Astrocyte (in vitro differentiated cells and primary cell): ENCODE results near the gene SMIM36. TPM values are rescaled to one million over a fixed set of nuclear protein-coding genes. Genes with fewer than 3 reads are reported as not detected.

Source experiments
- DNase-seq: peaks from one replicate; pipeline ENCODE4 v3.0.0-alpha.2; 2010; ENCODE audit warnings: low read depth
- FAIRE-seq: peaks from 2 replicates; lab custom pipeline; 2011; peaks lifted over from hg19 to GRCh38; lab: Jason Lieb, UNC
- H2AFZ ChIP-seq: 2 replicates; pipeline ENCODE4 v1.6.0; 2012; ENCODE audit warnings: low read depth, low read length, inconsistent platforms
- H3K27ac ChIP-seq: 2 replicates; pipeline ENCODE4 v1.5.1; 2011; ENCODE audit warnings: low read depth, low read length, inconsistent platforms
- H3K27me3 ChIP-seq: 2 replicates; pipeline ENCODE4 v1.6.0; 2011; ENCODE audit warnings: low read length, inconsistent platforms; ENCODE audit not compliant: insufficient read depth
- H3K36me3 ChIP-seq: 2 replicates; pipeline ENCODE4 v1.5.1; 2011; ENCODE audit warnings: low read length, inconsistent platforms; ENCODE audit not compliant: insufficient read depth
- H3K4me1 ChIP-seq: 2 replicates; pipeline ENCODE4 v1.5.1; 2011; ENCODE audit warnings: low read length, inconsistent platforms; ENCODE audit not compliant: insufficient read depth
- H3K4me2 ChIP-seq: 2 replicates; pipeline ENCODE4 v1.6.0; 2012; ENCODE audit warnings: low read length, inconsistent platforms
- H3K4me3 ChIP-seq: 2 replicates; pipeline ENCODE4 v1.5.1; 2011; ENCODE audit warnings: low read depth, mild to moderate bottlenecking, low read length, inconsistent platforms; ENCODE audit not compliant: insufficient read depth
- H3K79me2 ChIP-seq: 2 replicates; pipeline ENCODE4 v1.6.0; 2012; ENCODE audit warnings: mild to moderate bottlenecking, low read length, inconsistent platforms; ENCODE audit not compliant: insufficient read depth
- H3K9ac ChIP-seq: 2 replicates; pipeline ENCODE4 v1.6.0; 2012; ENCODE audit warnings: mild to moderate bottlenecking, low read length, inconsistent platforms
- H3K9me3 ChIP-seq: 2 replicates; pipeline ENCODE4 v1.5.1; 2012; ENCODE audit warnings: low read depth, mild to moderate bottlenecking, low read length, inconsistent platforms; ENCODE audit not compliant: insufficient read depth
- H4K20me1 ChIP-seq: 2 replicates; pipeline ENCODE4 v1.6.0; 2012; ENCODE audit warnings: low read length, inconsistent platforms; ENCODE audit not compliant: insufficient read depth
- H3K27ac Mint-ChIP-seq: one replicate; pipeline ENCODE4 v1.8.0; 2021; ENCODE audit warnings: mild to moderate bottlenecking, mixed read lengths; ENCODE audit not compliant: unreplicated experiment
- H3K27me3 Mint-ChIP-seq: one replicate; pipeline ENCODE4 v1.8.0; 2021; ENCODE audit warnings: low read depth, mixed read lengths; ENCODE audit not compliant: unreplicated experiment
- H3K36me3 Mint-ChIP-seq: one replicate; pipeline ENCODE4 v1.8.0; 2021; ENCODE audit warnings: low read depth, mixed read lengths; ENCODE audit not compliant: unreplicated experiment
- H3K4me1 Mint-ChIP-seq: one replicate; pipeline ENCODE4 v1.8.0; 2021; ENCODE audit warnings: low read depth, mixed read lengths; ENCODE audit not compliant: unreplicated experiment
- H3K4me3 Mint-ChIP-seq: one replicate; pipeline ENCODE4 v1.8.0; 2021; ENCODE audit warnings: mild to moderate bottlenecking, moderate library complexity, mixed read lengths; ENCODE audit not compliant: unreplicated experiment
- H3K9me3 Mint-ChIP-seq: one replicate; pipeline ENCODE4 v1.8.0; 2021; ENCODE audit warnings: mild to moderate bottlenecking, mixed read lengths; ENCODE audit not compliant: unreplicated experiment
- CTCF ChIP-seq: IDR thresholded peaks from 2 replicates; pipeline ENCODE4 v1.5.1; 2011; ENCODE audit warnings: low read depth, mild to moderate bottlenecking, inconsistent platforms, low read length, moderate library complexity; ENCODE audit not compliant: insufficient read depth
- EZH2 ChIP-seq: IDR thresholded peaks from 2 replicates; pipeline ENCODE4 v1.6.1; 2012; ENCODE audit warnings: mild to moderate bottlenecking, low read length, inconsistent platforms; ENCODE audit not compliant: insufficient read depth
- total RNA-seq: library from RNA; stranded (reverse); gene quantifications from 2 replicates; pipeline ENCODE4 v1.2.1, GENCODE V29; 2021

SMIM36 gene
- total RNA-seq, 1 donor from 2014 or later, result not detected

DNA sequence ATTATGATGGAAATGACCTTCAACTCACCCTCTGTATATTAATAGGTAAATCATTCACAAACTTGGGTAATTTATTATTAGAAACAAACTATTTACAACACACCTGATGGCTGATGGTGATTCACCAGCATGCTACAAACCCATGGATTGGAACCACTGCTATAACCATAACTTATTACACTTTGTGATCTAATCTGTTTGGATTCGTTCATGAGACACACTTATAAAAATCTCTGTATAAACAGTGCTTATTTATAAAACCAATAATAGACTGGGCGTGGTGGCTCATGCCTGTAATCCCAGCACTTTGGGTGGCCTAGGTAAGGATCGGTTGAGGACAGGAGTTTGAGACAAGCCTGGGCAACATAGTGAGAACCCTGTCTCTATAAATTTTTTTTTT is 16.0 kb downstream of the SMIM36 start:
- H3K4me1 Mint-ChIP-seq, result no peaks in the 10 kb centered on the region
- no peaks in the 10 kb centered on the region for H3K9me3 Mint-ChIP-seq
- H3K27me3 Mint-ChIP-seq, result peaks cover 3% of the 10 kb centered on the region
- Histone ChIP-seq H2AFZ (no peak overlapping the region), H4K20me1 (no peaks in the 10 kb centered on the region), H3K27me3 (peaks cover 2% of the 10 kb centered on the region), H3K79me2 (no peaks in the 10 kb centered on the region), H3K9me3 (no peaks in the 10 kb centered on the region), H3K27ac (no peak overlapping the region), H3K4me2 (no peak overlapping the region), H3K36me3 (no peaks in the 10 kb centered on the region), H3K4me1 (no peaks in the 10 kb centered on the region), H3K4me3 (no peak overlapping the region), H3K9ac (no peak overlapping the region)
- no peak overlapping the region for H3K27ac Mint-ChIP-seq
- no peak overlapping the region for H3K4me3 Mint-ChIP-seq
- FAIRE-seq (no peak), DNase-seq (no peak)
- H3K36me3 Mint-ChIP-seq, result no peaks in the 10 kb centered on the region
- TF ChIP-seq CTCF (no peak), EZH2 (no peak)

- H3K27ac Mint-ChIP-seq, result no peak overlapping the region
- DNase-seq (no peak), FAIRE-seq (no peak)
- no peaks in the 10 kb centered on the region for H3K4me1 ChIP-seq
- peaks cover 5% of the 10 kb centered on the region for H3K27me3 Mint-ChIP-seq
- H3K9me3 Mint-ChIP-seq, result no peaks in the 10 kb centered on the region
- H3K9me3 ChIP-seq, result no peaks in the 10 kb centered on the region
- no peak overlapping the region for H3K4me3 Mint-ChIP-seq
- no peak overlapping the region for H3K4me3 ChIP-seq
- H3K36me3 ChIP-seq, result no peaks in the 10 kb centered on the region
- H3K36me3 Mint-ChIP-seq, result no peaks in the 10 kb centered on the region
- no peak overlapping the region for H3K9ac ChIP-seq
- no peaks in the 10 kb centered on the region for H4K20me1 ChIP-seq
- H3K79me2 ChIP-seq, result no peaks in the 10 kb centered on the region
- H3K4me2 ChIP-seq, result no peak overlapping the region
- H3K4me1 Mint-ChIP-seq, result peaks cover 4% of the 10 kb centered on the region
- TF ChIP-seq EZH2 (no peak), CTCF (no peak)
- no peak overlapping the region for H2AFZ ChIP-seq
- no peak overlapping the region for H3K27ac ChIP-seq
- H3K27me3 ChIP-seq, result peaks cover 2% of the 10 kb centered on the region
Observed at GRCh38 chr17:55492781-55493341, 18.4 kb downstream of the SMIM36 start.

DNA sequence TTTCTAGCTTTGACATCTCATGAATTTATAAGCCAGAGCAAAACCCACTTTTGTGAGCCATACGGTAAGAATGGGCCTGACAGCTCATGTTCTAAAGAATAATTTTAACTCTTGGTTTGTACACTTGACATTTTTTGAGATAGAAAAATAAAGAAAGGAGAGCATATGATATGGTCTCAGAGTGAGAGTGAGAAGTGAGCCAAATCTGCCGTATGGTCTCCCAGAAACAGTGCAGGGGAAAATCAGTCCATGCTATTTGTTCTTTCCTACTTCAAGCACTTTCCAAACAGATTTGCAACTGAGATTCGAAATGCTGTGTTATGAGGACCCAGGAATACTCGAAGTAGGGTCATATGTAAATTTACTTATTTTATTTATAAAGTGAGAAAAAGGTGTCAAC is 20.9 kb downstream of the SMIM36 start:
- H3K9me3 ChIP-seq, result no peaks in the 10 kb centered on the region
- DNase-seq (no peak), FAIRE-seq (no peak)
- Mint-ChIP-seq H3K4me3 (no peak overlapping the region), H3K36me3 (no peaks in the 10 kb centered on the region), H3K4me1 (peaks cover 5% of the 10 kb centered on the region), H3K9me3 (no peaks in the 10 kb centered on the region), H3K27me3 (peaks cover 5% of the 10 kb centered on the region), H3K27ac (no peak overlapping the region)
- no peaks in the 10 kb centered on the region for H3K4me1 ChIP-seq
- no peaks in the 10 kb centered on the region for H3K79me2 ChIP-seq
- no peak overlapping the region for H3K4me3 ChIP-seq
- H4K20me1 ChIP-seq, result no peaks in the 10 kb centered on the region
- H3K9ac ChIP-seq, result no peak overlapping the region
- TF ChIP-seq EZH2 (no peak), CTCF (no peak)
- H3K4me2 ChIP-seq, result no peak overlapping the region
- H2AFZ ChIP-seq, result no peak overlapping the region
- no peaks in the 10 kb centered on the region for H3K27me3 ChIP-seq
- no peak overlapping the region for H3K27ac ChIP-seq
- H3K36me3 ChIP-seq, result no peaks in the 10 kb centered on the region
